ENCODE results near the gene CTIF.

CTIF gene

GRCh38 chr18:48814490-48815178 lies 275.8 kb downstream of the CTIF start:
- no peak overlapping the region for H3K27ac ChIP-seq
- no peak for TF ChIP-seq ZFX (IDR thresholded peaks at IDR 0.05; ENCODE audit: borderline replicate concordance)
- TF ChIP-seq, protein P1, sequence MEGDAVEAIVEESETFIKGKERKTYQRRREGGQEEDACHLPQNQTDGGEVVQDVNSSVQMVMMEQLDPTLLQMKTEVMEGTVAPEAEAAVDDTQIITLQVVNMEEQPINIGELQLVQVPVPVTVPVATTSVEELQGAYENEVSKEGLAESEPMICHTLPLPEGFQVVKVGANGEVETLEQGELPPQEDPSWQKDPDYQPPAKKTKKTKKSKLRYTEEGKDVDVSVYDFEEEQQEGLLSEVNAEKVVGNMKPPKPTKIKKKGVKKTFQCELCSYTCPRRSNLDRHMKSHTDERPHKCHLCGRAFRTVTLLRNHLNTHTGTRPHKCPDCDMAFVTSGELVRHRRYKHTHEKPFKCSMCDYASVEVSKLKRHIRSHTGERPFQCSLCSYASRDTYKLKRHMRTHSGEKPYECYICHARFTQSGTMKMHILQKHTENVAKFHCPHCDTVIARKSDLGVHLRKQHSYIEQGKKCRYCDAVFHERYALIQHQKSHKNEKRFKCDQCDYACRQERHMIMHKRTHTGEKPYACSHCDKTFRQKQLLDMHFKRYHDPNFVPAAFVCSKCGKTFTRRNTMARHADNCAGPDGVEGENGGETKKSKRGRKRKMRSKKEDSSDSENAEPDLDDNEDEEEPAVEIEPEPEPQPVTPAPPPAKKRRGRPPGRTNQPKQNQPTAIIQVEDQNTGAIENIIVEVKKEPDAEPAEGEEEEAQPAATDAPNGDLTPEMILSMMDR (IDR thresholded peaks at IDR 0.05), result no peak

- TF ChIP-seq, protein P1 (IDR thresholded peaks at IDR 0.05), result no peak
- no peak for TF ChIP-seq ZFX (IDR thresholded peaks at IDR 0.05; ENCODE audit: borderline replicate concordance)
- H3K27ac ChIP-seq, result no peak overlapping the region
Measured at GRCh38 chr18:48815179-48815515, 276.3 kb downstream of the CTIF start.

DNA sequence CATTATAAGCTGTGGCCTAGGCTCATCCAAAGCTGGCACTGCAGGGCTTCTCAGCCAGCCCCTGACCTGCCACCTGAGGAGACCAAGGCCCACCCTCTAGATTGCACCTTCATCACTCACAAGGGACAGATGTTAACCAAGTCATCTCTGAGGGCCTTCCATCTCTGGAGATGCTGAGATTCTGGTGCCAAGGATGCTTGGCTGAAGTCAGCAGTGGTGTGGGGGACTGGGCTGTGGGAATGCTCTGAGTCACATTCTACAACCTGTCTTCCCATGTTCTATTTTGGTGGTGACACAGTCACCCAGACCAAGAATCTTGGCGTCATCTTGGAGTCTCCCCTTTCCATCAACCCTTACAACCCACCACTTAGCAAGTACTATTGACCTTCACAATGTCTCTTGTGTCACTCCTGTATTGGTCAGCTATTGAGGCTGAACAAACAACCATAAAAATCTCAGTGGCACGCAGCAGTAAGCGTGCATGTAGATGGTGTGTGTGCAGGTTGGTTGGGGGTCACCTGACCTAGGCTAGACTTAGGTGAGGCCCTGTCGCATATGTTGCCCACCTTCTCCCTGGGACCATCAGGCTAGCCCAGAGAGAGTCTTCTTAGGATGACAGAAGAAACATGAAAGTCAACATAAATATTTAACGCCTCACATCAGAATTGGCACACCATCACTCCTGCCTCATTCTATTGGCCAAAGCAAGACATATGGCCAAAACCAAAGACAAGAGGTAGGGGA lies 276.9 kb downstream of the CTIF start:
- TF ChIP-seq, protein P1 (IDR thresholded peaks at IDR 0.05), result no peak
- no peak for TF ChIP-seq ZFX (IDR thresholded peaks at IDR 0.05; ENCODE audit: borderline replicate concordance)
- no peak overlapping the region for H3K27ac ChIP-seq

DNA sequence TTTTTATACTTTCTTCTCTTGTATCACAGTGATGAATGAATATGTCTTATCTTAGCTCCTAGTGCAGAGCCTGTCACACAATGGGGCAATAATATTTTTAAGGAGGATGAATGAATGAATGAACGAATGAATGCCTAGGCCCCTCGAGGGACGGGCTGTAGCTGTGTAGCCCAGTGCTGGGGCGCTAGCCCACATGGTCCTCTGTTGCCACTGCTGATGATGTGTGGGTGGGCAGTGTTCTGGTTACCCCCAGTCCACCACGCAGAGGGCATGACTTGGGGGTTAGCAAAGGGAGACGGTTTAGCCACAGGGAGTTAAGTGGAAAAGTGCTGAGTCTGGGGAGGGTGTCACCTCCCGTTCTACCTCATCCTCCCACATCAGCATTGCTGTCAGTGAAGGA lies 277.7 kb downstream of the CTIF start:
- H3K27ac ChIP-seq, result no peak overlapping the region
- TF ChIP-seq ZFX (IDR thresholded peaks at IDR 0.05; ENCODE audit: borderline replicate concordance), result no peak
- TF ChIP-seq, protein P1 (IDR thresholded peaks at IDR 0.05), result no peak

GRCh38 chr18:48817021-48817461 lies 278.2 kb downstream of the CTIF start:
- no peak for TF ChIP-seq ZFX (IDR thresholded peaks at IDR 0.05; ENCODE audit: borderline replicate concordance)
- TF ChIP-seq, protein P1 (IDR thresholded peaks at IDR 0.05), result no peak
- no peak overlapping the region for H3K27ac ChIP-seq

- H3K27ac ChIP-seq, result no peak overlapping the region
- no peak for TF ChIP-seq ZFX (IDR thresholded peaks at IDR 0.05; ENCODE audit: borderline replicate concordance)
- TF ChIP-seq, protein P1 (IDR thresholded peaks at IDR 0.05), result no peak
Measured at GRCh38 chr18:48818329-48819254, 279.8 kb downstream of the CTIF start.

All from 22Rv1 (cell line).